IMR-90 (cell line): ENCODE results near the gene PACS1. TPM values are rescaled to one million over a fixed set of nuclear protein-coding genes. Genes with fewer than 3 reads are reported as not detected.

Source experiments
- ATAC-seq: fragments of 200-7000 bp; cut with Tn5 transposase; 2 replicates; pipeline ENCODE4 v1.9.1; 2020; ENCODE audit warnings: low read depth, mild to moderate bottlenecking, moderate library complexity
- BruUV-seq: library from RNA; stranded (reverse); fragments of 400-500 nt; replicated peaks from 2 replicates; lab custom pipeline; 2021; lab: Mats Ljungman, UMichigan
- CTCF ChIA-PET: fragments of 300-600 bp; formaldehyde crosslinking; extraction: SDS; loops from one replicate; lab custom pipeline; 2021; ENCODE audit warnings: antibody characterized with exemption; lab: Yijun Ruan, JAX
- POLR2A ChIA-PET: fragments of 300-600 bp; sonication (Branson Sonifier 250); formaldehyde crosslinking; loops from one replicate; lab custom pipeline; 2022; ENCODE audit warnings: antibody characterized with exemption; ENCODE audit not compliant: unreplicated experiment; lab: Charles Lee
- DNase-seq: peaks from one replicate; pipeline ENCODE4 v3.0.0; 2013
- H2AFZ ChIP-seq: replicated peaks from 2 replicates; pipeline ENCODE3; 2013; ENCODE audit warnings: low read length, mild to moderate bottlenecking; ENCODE audit not compliant: poor library complexity
- H2AK5ac ChIP-seq: 2 replicates; pipeline ENCODE4 v1.6.1; 2013; ENCODE audit warnings: low read depth, low read length, inconsistent platforms
- H2AK9ac ChIP-seq: replicated peaks from 2 replicates; pipeline ENCODE3; 2013; ENCODE audit warnings: mild to moderate bottlenecking, low read depth, low read length, moderate library complexity; ENCODE audit not compliant: poor library complexity
- H2BK120ac ChIP-seq: 2 replicates; pipeline ENCODE4 v1.6.1; 2013; ENCODE audit warnings: low read depth, low read length, inconsistent platforms
- H2BK15ac ChIP-seq: 3 replicates; pipeline ENCODE4 v1.6.1; 2013; ENCODE audit warnings: low read depth, low read length, inconsistent platforms
- H2BK20ac ChIP-seq: 2 replicates; pipeline ENCODE4 v1.6.1; 2013; ENCODE audit warnings: low read depth, mild to moderate bottlenecking, inconsistent platforms, low read length, moderate library complexity
- H2BK5ac ChIP-seq: 2 replicates; pipeline ENCODE4 v1.6.1; 2013; ENCODE audit warnings: mild to moderate bottlenecking, low read depth, low read length, inconsistent platforms; ENCODE audit not compliant: poor library complexity, severe bottlenecking
- H3K14ac ChIP-seq: replicated peaks from 2 replicates; pipeline ENCODE4 v1.6.1; 2013; ENCODE audit warnings: low read depth, low read length, inconsistent platforms
- H3K18ac ChIP-seq: 2 replicates; pipeline ENCODE4 v1.6.1; 2013; ENCODE audit warnings: low read depth, low read length, control low read depth
- H3K23ac ChIP-seq: 2 replicates; pipeline ENCODE4 v1.6.1; 2013; ENCODE audit warnings: low read depth, low read length, inconsistent platforms
- H3K27ac ChIP-seq: 2 replicates; pipeline ENCODE4 v1.5.1; 2013; ENCODE audit warnings: mild to moderate bottlenecking, control low read depth, low read length; ENCODE audit not compliant: insufficient read depth
- H3K27me3 ChIP-seq: 2 replicates; pipeline ENCODE4 v1.6.1; 2013; ENCODE audit warnings: low read length; ENCODE audit not compliant: control insufficient read depth, insufficient read depth
- H3K36me3 ChIP-seq: 2 replicates; pipeline ENCODE4 v1.6.1; 2013; ENCODE audit warnings: low read length, mixed read lengths; ENCODE audit not compliant: control insufficient read depth, insufficient read depth
- H3K4ac ChIP-seq: 2 replicates; pipeline ENCODE4 v1.6.1; 2013; ENCODE audit warnings: low read depth, low read length, inconsistent platforms
- H3K4me1 ChIP-seq: 2 replicates; pipeline ENCODE4 v1.6.1; 2013; ENCODE audit warnings: low read length, mixed read lengths; ENCODE audit not compliant: control insufficient read depth, insufficient read depth
- H3K4me2 ChIP-seq: 2 replicates; pipeline ENCODE4 v1.6.1; 2013; ENCODE audit warnings: low read depth, mild to moderate bottlenecking, control low read depth, low read length, moderate library complexity
- H3K4me3 ChIP-seq: 2 replicates; pipeline ENCODE4 v1.5.1; 2013; ENCODE audit warnings: low read depth, mild to moderate bottlenecking, control low read depth, low read length, moderate library complexity; ENCODE audit not compliant: insufficient read depth
- H3K56ac ChIP-seq: 2 replicates; pipeline ENCODE4 v1.6.1; 2013; ENCODE audit warnings: low read length, inconsistent platforms; ENCODE audit not compliant: insufficient read depth; ENCODE audit errors: extremely low read depth
- H3K79me1 ChIP-seq, 2 experiments: 2 replicates each; pipeline ENCODE4 v1.6.1; 2013; ENCODE audit warnings: low read length in 2 of 2, inconsistent platforms in 1 of 2, low read depth in 1 of 2
- H3K9ac ChIP-seq: 2 replicates; pipeline ENCODE4 v1.6.1; 2013; ENCODE audit warnings: low read depth, low read length, control low read depth
- H3K9me1 ChIP-seq: 2 replicates; pipeline ENCODE4 v1.6.1; 2013; ENCODE audit warnings: low read length, inconsistent platforms; ENCODE audit not compliant: insufficient read depth
- H3K9me3 ChIP-seq: 2 replicates; pipeline ENCODE4 v1.6.1; 2013; ENCODE audit warnings: low read length; ENCODE audit not compliant: control insufficient read depth, insufficient read depth
- H4K20me1 ChIP-seq: 2 replicates; pipeline ENCODE4 v1.6.1; 2013; ENCODE audit warnings: low read length, inconsistent platforms; ENCODE audit not compliant: insufficient read depth
- H4K5ac ChIP-seq: 2 replicates; pipeline ENCODE4 v1.6.1; 2013; ENCODE audit warnings: mild to moderate bottlenecking, low read depth, low read length, control low read depth
- H4K8ac ChIP-seq, 2 experiments: 2 replicates each; pipeline ENCODE4 v1.6.1; 2013; ENCODE audit warnings: low read depth in 2 of 2, low read length in 2 of 2, control low read depth in 1 of 2, inconsistent platforms in 1 of 2
- H4K91ac ChIP-seq: 2 replicates; pipeline ENCODE4 v1.6.1; 2013; ENCODE audit warnings: low read depth, low read length, inconsistent platforms; ENCODE audit not compliant: insufficient read depth
- BHLHE40 ChIP-seq: fragments of 150-350 bp; IDR thresholded peaks from 2 replicates; pipeline ENCODE4 v1.6.1; 2016; ENCODE audit warnings: mild to moderate bottlenecking, low read depth, low read length
- CEBPB ChIP-seq: IDR thresholded peaks from 2 replicates; pipeline ENCODE4 v1.6.1; 2012; ENCODE audit warnings: low read depth, low read length, improper control_type of control experiment
- CHD1 ChIP-seq: IDR thresholded peaks from 2 replicates; pipeline ENCODE4 v1.6.1; 2012; ENCODE audit warnings: low read depth, low read length, improper control_type of control experiment
- CTCF ChIP-seq: conservative IDR thresholded peaks from 2 replicates; pipeline ENCODE4 v1.5.1; 2012; ENCODE audit warnings: mild to moderate bottlenecking, low read depth, low read length, improper control_type of control experiment
- ELK1 ChIP-seq: fragments of 150-350 bp; IDR thresholded peaks from 2 replicates; pipeline ENCODE4 v1.6.1; 2016; ENCODE audit warnings: low read depth, mild to moderate bottlenecking, low read length, moderate library complexity, borderline replicate concordance
- FOS ChIP-seq: fragments of 150-350 bp; IDR thresholded peaks from 2 replicates; pipeline ENCODE4 v1.6.1; 2016; ENCODE audit warnings: low read depth, low read length
- MAFK ChIP-seq: IDR thresholded peaks from 2 replicates; pipeline ENCODE4 v1.6.1; 2012; ENCODE audit warnings: low read depth, low read length, improper control_type of control experiment
- MAZ ChIP-seq: IDR thresholded peaks from 2 replicates; pipeline ENCODE4 v1.6.1; 2012; ENCODE audit warnings: low read depth, mild to moderate bottlenecking, low read length, improper control_type of control experiment, moderate library complexity, borderline replicate concordance
- MXI1 ChIP-seq: IDR thresholded peaks from 2 replicates; pipeline ENCODE4 v1.6.1; 2012; ENCODE audit warnings: low read depth, mild to moderate bottlenecking, low read length, moderate library complexity, borderline replicate concordance
- NFE2L2 ChIP-seq: fragments of 150-350 bp; IDR thresholded peaks from 2 replicates; pipeline ENCODE4 v1.6.1; 2016; ENCODE audit warnings: low read depth, mild to moderate bottlenecking, low read length
- POLR2A ChIP-seq: IDR thresholded peaks from 2 replicates; pipeline ENCODE4 v1.6.1; 2012; ENCODE audit warnings: mild to moderate bottlenecking, low read depth, low read length
- RAD21 ChIP-seq: IDR thresholded peaks from 2 replicates; pipeline ENCODE4 v1.6.1; 2012; ENCODE audit warnings: low read length, improper control_type of control experiment
- RCOR1 ChIP-seq: IDR thresholded peaks from 2 replicates; pipeline ENCODE4 v1.6.1; 2012; ENCODE audit warnings: mild to moderate bottlenecking, low read length, improper control_type of control experiment; ENCODE audit not compliant: insufficient replicate concordance
- RFX5 ChIP-seq: IDR thresholded peaks from 2 replicates; pipeline ENCODE4 v1.8.0; 2012; ENCODE audit warnings: low read depth, mild to moderate bottlenecking, low read length, moderate library complexity
- USF2 ChIP-seq: fragments of 150-350 bp; IDR thresholded peaks from 2 replicates; pipeline ENCODE4 v1.6.1; 2017; ENCODE audit warnings: mild to moderate bottlenecking, antibody characterized with exemption, low read length, low read depth
- WGBS, 2 experiments: methylation state at CpG; one replicate each; pipeline versions ENCODE4 v1.1.5 to v1.1.7; 2013; ENCODE audit warnings: missing lambda C conversion rate in 2 of 2; ENCODE audit not compliant: insufficient read length in 1 of 2; ENCODE audit errors: extremely low coverage in 2 of 2; 5-methylcytosine and 5-hydroxymethylcytosine counted together
- dilution Hi-C: fragments of 300-500 bp; cut with HindIII; formaldehyde crosslinking; loops from one replicate; pipeline ENCODE4 v1.14.3; 2018; ENCODE audit warnings: low sequenced_read_pairs; ENCODE audit not compliant: unreplicated experiment
- in situ Hi-C: fragments of 300-500 bp; cut with MboI; formaldehyde crosslinking; loops from 3 replicates; pipeline ENCODE4 v1.14.3; 2019; ENCODE audit warnings: low sequenced_read_pairs, inconsistent platforms, mixed read lengths
- intact Hi-C: fragments of 100-400 bp; cut with micrococcal nuclease; formaldehyde crosslinking; loops from 2 replicates; pipeline ENCODE4 v1.10.0; 2022
- polyA plus RNA-seq, 3 experiments: library from polyadenylated mRNA; depleted of rRNA; stranded (reverse); fragments of >200 nt; gene quantifications; 2 replicates each; pipeline ENCODE4 v1.2.3, GENCODE V29; 2012; ENCODE audit warnings: low replicate concordance in 1 of 3
- total RNA-seq: library from RNA; depleted of rRNA; stranded (reverse); fragments of >200 nt; gene quantifications from 2 replicates; pipeline ENCODE4 v1.2.3, GENCODE V29; 2012

Gene PACS1
- total and polyA plus RNA-seq, 2 of the 4 experiments (the other 2 are of a cell fraction), result 7.3 to 32.0 TPM

- BruUV-seq, result no TSS peak
- Histone ChIP-seq H4K8ac (no peak overlapping the region), H3K4ac (no peak overlapping the region), H2BK5ac (peak overlapping the region; percentile 14), H3K36me3 (no peaks in the 10 kb centered on the region), H3K18ac (no peak overlapping the region; the same call in 1 of the 2 replicates), H3K79me1 (peaks cover 56 to 73% of the 10 kb centered on the region in 2 experiments), H2AK9ac (no peak overlapping the region), H3K27ac (no peak overlapping the region), H3K4me3 (no peak overlapping the region), H3K56ac (no peak overlapping the region), H3K9me1 (peaks cover 15% of the 10 kb centered on the region), H2AFZ (no peak overlapping the region), H4K91ac (no peak overlapping the region), H2AK5ac (no peak overlapping the region), H3K9me3 (no peaks in the 10 kb centered on the region), H2BK15ac (no peak overlapping the region), H2BK120ac (no peak overlapping the region), H3K14ac (no peak overlapping the region), H2BK20ac (no peak overlapping the region), H4K5ac (no peak overlapping the region), H3K9ac (no peak overlapping the region), H3K23ac (no peak overlapping the region), H3K4me2 (no peak overlapping the region), H3K4me1 (peaks cover 13% of the 10 kb centered on the region), H4K20me1 (peaks cover 16% of the 10 kb centered on the region; the same call in 1 of the 2 replicates), H3K27me3 (no peaks in the 10 kb centered on the region)
- no peak for DNase-seq
- intact Hi-C loops, result no loop called here
- ATAC-seq, result no peak
- ChIA-PET CTCF (interaction anchor here (0.8 kb wide), 1 partner anchor 11 kb away, joined by 3 read pairs; no protein-coding TSS in a partner anchor), POLR2A (no interaction called here)
- no CpG with 5 or more reads among the region's 3 CpGs for WGBS, 2 experiments
- in situ Hi-C loops, result no loop called here
- dilution Hi-C loops, result no loop called here
- TF ChIP-seq BHLHE40 (no peak), ELK1 (no peak), MAFK (no peak), NFE2L2 (no peak), CEBPB (no peak), RFX5 (no peak), RCOR1 (no peak), CHD1 (no peak), MXI1 (no peak), RAD21 (no peak), USF2 (no peak), FOS (no peak), MAZ (no peak), POLR2A (no peak), CTCF (no peak)
These were observed 37.8 kb downstream of the PACS1 start for GRCh38 chr11:66107600-66108510.
